C4-2B (cell line): Measurements from ENCODE around the gene SCPEP1.

Experiments used
- H3K27ac ChIP-seq: fragments of 450-650 bp; 2 replicates; pipeline ENCODE4 v1.5.1; 2017
- CTCF ChIP-seq: fragments of 450-650 bp; conservative IDR thresholded peaks from 2 replicates; pipeline ENCODE4 v1.5.1; 2017; ENCODE audit warnings: mild to moderate bottlenecking
- ZFX ChIP-seq: fragments of 450-650 bp; IDR thresholded peaks from 2 replicates; pipeline ENCODE4 v1.6.1; 2017

Gene SCPEP1

GRCh38 chr17:57016764-57017116 is 38.8 kb downstream of the SCPEP1 start:
- H3K27ac ChIP-seq, result peak overlapping the region; percentile 58
- TF ChIP-seq CTCF (no peak), ZFX (no peak)

GRCh38 chr17:57017625-57018024 is 39.7 kb downstream of the SCPEP1 start:
- TF ChIP-seq CTCF (no peak), ZFX (no peak)
- H3K27ac ChIP-seq, result peak overlapping the region; percentile 58

- TF ChIP-seq ZFX (no peak), CTCF (no peak)
- no peak overlapping the region for H3K27ac ChIP-seq
Observed at GRCh38 chr17:57020208-57020607, 42.3 kb downstream of the SCPEP1 start.

GRCh38 chr17:57021226-57021940 is 43.5 kb downstream of the SCPEP1 start:
- peak overlapping the region; percentile 88 for H3K27ac ChIP-seq
- TF ChIP-seq CTCF (no peak), ZFX (no peak)

- TF ChIP-seq ZFX, result no peak
- no peak for TF ChIP-seq CTCF
- H3K27ac ChIP-seq, result no peak overlapping the region
Observed at GRCh38 chr17:57025876-57026275, 47.9 kb downstream of the SCPEP1 start.

- TF ChIP-seq CTCF (no peak), ZFX (no peak)
Observed at GRCh38 chr17:57027852-57028251, 49.9 kb downstream of the SCPEP1 start.

GRCh38 chr17:57032343-57032742 is 54.4 kb downstream of the SCPEP1 start:
- peak overlapping the region; percentile 68 for H3K27ac ChIP-seq
- no peak for TF ChIP-seq CTCF
- TF ChIP-seq ZFX, result no peak

More at GRCh38 chr17:57027852-57028251, 49.9 kb downstream of the SCPEP1 start:
- no peak overlapping the region for H3K27ac ChIP-seq
